ENCODE data around the gene KDM1B. TPM values are rescaled to one million over a fixed set of nuclear protein-coding genes. Genes with fewer than 3 reads are reported as not detected.

Gene KDM1B
- total and polyA plus RNA-seq, 2 experiments from 2014 or later: 3.8 to 9.0 TPM

DNA sequence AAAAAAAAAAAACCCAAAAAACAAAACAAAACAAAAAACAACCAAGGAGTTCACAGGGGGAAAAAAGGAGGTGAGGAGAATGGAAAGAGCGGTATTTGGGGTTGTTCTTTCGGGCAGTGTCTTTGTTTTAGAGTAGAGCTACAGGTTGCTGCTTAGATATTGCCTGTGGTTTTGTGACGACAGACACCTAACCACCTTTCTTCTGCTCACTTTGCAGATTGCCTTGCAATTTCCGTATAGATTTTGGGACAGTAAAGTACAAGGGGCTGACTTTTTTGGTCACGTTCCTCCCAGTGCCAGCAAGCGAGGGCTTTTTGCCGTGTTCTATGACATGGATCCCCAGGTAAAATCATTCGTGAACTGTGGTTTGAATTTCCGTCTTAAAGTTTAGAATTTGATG is 58.2 kb downstream of the KDM1B start:
- TF ChIP-seq, protein P1, sequence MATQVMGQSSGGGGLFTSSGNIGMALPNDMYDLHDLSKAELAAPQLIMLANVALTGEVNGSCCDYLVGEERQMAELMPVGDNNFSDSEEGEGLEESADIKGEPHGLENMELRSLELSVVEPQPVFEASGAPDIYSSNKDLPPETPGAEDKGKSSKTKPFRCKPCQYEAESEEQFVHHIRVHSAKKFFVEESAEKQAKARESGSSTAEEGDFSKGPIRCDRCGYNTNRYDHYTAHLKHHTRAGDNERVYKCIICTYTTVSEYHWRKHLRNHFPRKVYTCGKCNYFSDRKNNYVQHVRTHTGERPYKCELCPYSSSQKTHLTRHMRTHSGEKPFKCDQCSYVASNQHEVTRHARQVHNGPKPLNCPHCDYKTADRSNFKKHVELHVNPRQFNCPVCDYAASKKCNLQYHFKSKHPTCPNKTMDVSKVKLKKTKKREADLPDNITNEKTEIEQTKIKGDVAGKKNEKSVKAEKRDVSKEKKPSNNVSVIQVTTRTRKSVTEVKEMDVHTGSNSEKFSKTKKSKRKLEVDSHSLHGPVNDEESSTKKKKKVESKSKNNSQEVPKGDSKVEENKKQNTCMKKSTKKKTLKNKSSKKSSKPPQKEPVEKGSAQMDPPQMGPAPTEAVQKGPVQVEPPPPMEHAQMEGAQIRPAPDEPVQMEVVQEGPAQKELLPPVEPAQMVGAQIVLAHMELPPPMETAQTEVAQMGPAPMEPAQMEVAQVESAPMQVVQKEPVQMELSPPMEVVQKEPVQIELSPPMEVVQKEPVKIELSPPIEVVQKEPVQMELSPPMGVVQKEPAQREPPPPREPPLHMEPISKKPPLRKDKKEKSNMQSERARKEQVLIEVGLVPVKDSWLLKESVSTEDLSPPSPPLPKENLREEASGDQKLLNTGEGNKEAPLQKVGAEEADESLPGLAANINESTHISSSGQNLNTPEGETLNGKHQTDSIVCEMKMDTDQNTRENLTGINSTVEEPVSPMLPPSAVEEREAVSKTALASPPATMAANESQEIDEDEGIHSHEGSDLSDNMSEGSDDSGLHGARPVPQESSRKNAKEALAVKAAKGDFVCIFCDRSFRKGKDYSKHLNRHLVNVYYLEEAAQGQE (IDR thresholded peaks at IDR 0.05; ENCODE audit: unreplicated experiment): no peak
- TF ChIP-seq ZNF331 (CRISPR knock-in tag; IDR thresholded peaks at IDR 0.05; ENCODE audit: low read depth) (no peak), EZH2 (IDR thresholded peaks at IDR 0.05; ENCODE audit: low read depth, unreplicated experiment) (no peak), STAT1 (IDR thresholded peaks at IDR 0.05; ENCODE audit: unreplicated experiment) (no peak), ZNF114 (CRISPR knock-in tag; IDR thresholded peaks at IDR 0.05) (no peak), NANOG (IDR thresholded peaks at IDR 0.05; ENCODE audit: borderline replicate concordance) (no peak), POLR2AphosphoS5 (IDR thresholded peaks at IDR 0.05; ENCODE audit: low read depth) (no peak), EZH2phosphoT487 (IDR thresholded peaks at IDR 0.05; ENCODE audit: unreplicated experiment) (no peak)
- TF ChIP-seq, protein P2, sequence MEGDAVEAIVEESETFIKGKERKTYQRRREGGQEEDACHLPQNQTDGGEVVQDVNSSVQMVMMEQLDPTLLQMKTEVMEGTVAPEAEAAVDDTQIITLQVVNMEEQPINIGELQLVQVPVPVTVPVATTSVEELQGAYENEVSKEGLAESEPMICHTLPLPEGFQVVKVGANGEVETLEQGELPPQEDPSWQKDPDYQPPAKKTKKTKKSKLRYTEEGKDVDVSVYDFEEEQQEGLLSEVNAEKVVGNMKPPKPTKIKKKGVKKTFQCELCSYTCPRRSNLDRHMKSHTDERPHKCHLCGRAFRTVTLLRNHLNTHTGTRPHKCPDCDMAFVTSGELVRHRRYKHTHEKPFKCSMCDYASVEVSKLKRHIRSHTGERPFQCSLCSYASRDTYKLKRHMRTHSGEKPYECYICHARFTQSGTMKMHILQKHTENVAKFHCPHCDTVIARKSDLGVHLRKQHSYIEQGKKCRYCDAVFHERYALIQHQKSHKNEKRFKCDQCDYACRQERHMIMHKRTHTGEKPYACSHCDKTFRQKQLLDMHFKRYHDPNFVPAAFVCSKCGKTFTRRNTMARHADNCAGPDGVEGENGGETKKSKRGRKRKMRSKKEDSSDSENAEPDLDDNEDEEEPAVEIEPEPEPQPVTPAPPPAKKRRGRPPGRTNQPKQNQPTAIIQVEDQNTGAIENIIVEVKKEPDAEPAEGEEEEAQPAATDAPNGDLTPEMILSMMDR (conservative IDR thresholded peaks at IDR 0.05; ENCODE audit: low read depth in 2 of 2): no peak
- TF ChIP-seq, protein P3, sequence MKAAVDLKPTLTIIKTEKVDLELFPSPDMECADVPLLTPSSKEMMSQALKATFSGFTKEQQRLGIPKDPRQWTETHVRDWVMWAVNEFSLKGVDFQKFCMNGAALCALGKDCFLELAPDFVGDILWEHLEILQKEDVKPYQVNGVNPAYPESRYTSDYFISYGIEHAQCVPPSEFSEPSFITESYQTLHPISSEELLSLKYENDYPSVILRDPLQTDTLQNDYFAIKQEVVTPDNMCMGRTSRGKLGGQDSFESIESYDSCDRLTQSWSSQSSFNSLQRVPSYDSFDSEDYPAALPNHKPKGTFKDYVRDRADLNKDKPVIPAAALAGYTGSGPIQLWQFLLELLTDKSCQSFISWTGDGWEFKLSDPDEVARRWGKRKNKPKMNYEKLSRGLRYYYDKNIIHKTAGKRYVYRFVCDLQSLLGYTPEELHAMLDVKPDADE (IDR thresholded peaks at IDR 0.05): no peak
- Histone ChIP-seq H2AFZ (no peak overlapping the region), H3F3A (replicated peaks; ENCODE audit: low read depth) (no peaks in the 10 kb centered on the region), H3K4me3 (no peak overlapping the region), H3K36me3 (ENCODE audit: insufficient read depth) (peaks cover 3% of the 10 kb centered on the region; the same call in 1 of the 2 replicates), H3K4me2 (no peak overlapping the region), H3K27ac (ENCODE audit: low read depth) (no peak overlapping the region), H3K4me1 (ENCODE audit: insufficient read depth) (no peaks in the 10 kb centered on the region), H3K27me3 (ENCODE audit: insufficient read depth) (no peaks in the 10 kb centered on the region), H3K9me2 (ENCODE audit: insufficient read depth) (no peaks in the 10 kb centered on the region), H4K20me1 (replicated peaks; ENCODE audit: insufficient read depth) (0 out of 2 replicates have a peak, but pooled peaks cover 4% of the 10 kb centered on the region), H3K79me2 (replicated peaks; ENCODE audit: insufficient read depth) (no peaks in the 10 kb centered on the region)
- no peak for ATAC-seq
- no peak overlapping the region for H3K27ac Mint-ChIP-seq
- peaks cover 21% of the 10 kb centered on the region for H3K36me3 Mint-ChIP-seq (ENCODE audit: low read depth)
- peaks cover 6% of the 10 kb centered on the region for H3K27me3 Mint-ChIP-seq (ENCODE audit: insufficient read depth, low read depth, poor library complexity)
- DNase-seq (ENCODE audit: low spot score): no peak
- H3K9me3 Mint-ChIP-seq: no peaks in the 10 kb centered on the region
- H3K4me3 Mint-ChIP-seq: no peak overlapping the region
- peaks cover 2% of the 10 kb centered on the region; the same call in 1 of the 3 replicates for H3K4me1 Mint-ChIP-seq

Data from GM23338 (cell line).